Heart left ventricle (tissue), 13 donors: ENCODE results near the gene KLHL6.

ENCODE experiments used
- POLR2A ChIP-seq, 2 donors: fragments of 450-650 bp; IDR thresholded peaks; one replicate each; pipeline ENCODE4 v1.6.1; 2017; ENCODE audit warnings: antibody characterized with exemption in 2 of 2, mild to moderate bottlenecking in 2 of 2, moderate library complexity in 2 of 2
- TF ChIP-seq, protein P1 (sequence below), 12 donors: fragments of 200-600 bp; sonication (generic) in 4 of 12; IDR thresholded peaks; one replicate each; pipeline versions ENCODE4 v1.5.0 to v1.8.0; 2018 to 2022; ENCODE audit warnings: antibody characterized with exemption in 12 of 12, mild to moderate bottlenecking in 5 of 12
- donor health status: ischemic (EF 13 %, LVEDD 7.1; RV severe dilation, severe dysfunction).
- donor health status: DM: no; HTN: yes; CAD: no.
- donor health status: DM: no; HTN: no; CAD: no.
- donor health status: ischemic (EF 25% LVEDD 6.9; RV normal size, moderate dysfunction).
- donor health status: ischemic (EF 25% LVEDD 5.7; RV mildly dilated, moderate dysfunction).
- donor health status: ischemic (EF 35%, LVEDD 5.7; RV mildly dilated, moderate dysfunction).
- donor health status: nonischemic (EF 11% LVEDD 7.7; RV severe dilation, severe dysfunction).
- donor health status: DM: yes; HTN: yes; CAD: no.
- donor health status: PGD.
- donor health status: ischemic (EF 29% LVEDD 5.4; RV normal size, mild dysfunction).
- donor health status: nonischemic (EF 23%, LVEDD 6.1; RV moderate dilation, normal function).

DNA sequence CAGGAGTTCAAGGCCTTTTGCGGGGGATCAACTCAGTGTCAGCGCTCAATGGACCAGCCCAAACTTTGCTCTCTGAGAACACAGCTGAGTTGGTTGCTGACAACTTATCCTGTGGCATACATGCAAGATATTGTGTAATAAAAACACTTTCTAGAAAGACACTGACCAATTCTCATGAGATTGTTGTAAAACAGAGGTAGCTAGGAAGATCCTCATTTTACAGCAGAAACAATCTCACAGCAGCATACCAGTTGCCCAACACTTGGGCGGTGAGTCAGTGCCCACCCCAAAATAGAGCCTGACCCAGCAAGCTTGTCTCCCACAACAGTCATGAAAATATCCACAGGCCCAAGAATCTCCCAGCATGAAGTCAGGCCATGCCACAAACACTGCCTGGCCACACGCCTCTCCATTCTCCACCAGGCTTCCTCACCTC, 18.2 kb downstream of the KLHL6 start:
- TF ChIP-seq, protein P1, sequence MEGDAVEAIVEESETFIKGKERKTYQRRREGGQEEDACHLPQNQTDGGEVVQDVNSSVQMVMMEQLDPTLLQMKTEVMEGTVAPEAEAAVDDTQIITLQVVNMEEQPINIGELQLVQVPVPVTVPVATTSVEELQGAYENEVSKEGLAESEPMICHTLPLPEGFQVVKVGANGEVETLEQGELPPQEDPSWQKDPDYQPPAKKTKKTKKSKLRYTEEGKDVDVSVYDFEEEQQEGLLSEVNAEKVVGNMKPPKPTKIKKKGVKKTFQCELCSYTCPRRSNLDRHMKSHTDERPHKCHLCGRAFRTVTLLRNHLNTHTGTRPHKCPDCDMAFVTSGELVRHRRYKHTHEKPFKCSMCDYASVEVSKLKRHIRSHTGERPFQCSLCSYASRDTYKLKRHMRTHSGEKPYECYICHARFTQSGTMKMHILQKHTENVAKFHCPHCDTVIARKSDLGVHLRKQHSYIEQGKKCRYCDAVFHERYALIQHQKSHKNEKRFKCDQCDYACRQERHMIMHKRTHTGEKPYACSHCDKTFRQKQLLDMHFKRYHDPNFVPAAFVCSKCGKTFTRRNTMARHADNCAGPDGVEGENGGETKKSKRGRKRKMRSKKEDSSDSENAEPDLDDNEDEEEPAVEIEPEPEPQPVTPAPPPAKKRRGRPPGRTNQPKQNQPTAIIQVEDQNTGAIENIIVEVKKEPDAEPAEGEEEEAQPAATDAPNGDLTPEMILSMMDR (IDR thresholded peaks at IDR 0.05) = no peak
- TF ChIP-seq POLR2A (IDR thresholded peaks at IDR 0.05) = no peak
